ENCODE measurements around the gene DMAC2L. TPM values are rescaled to one million over a fixed set of nuclear protein-coding genes. Genes with fewer than 3 reads are reported as not detected.

Gene DMAC2L
- total RNA-seq, 1 experiment from 2014 or later = 15.4 TPM

DNA sequence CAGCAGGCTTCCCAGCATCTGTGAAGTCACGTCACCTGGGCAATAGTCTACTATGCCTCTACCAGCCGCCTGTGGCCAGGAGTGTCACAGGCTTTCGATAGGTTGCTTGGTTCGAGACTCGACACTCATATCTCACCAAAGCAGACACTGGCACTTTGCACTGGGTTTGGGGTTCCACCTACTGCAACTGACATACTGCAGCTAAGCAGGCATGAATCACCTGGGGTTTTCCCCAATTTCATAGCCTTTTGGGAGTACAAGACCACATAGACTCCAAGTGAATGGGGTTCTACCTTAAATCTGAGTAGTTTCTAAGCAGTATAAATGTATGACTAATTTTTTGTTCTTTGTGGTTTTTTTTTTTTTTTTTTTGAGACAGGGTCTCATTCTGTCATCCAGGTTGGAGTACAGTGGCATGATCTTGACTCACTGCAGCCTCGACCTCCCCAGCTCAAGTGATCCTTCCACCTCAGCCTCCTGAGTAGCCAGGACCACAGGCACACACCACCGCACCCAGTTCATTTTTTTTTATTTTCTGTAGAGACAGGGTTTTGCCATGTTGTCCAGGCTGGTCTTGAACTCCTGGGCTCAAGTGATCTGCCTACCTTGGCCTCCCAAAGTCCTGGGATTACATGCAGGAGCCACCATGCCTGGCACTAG, 32.1 kb downstream of the DMAC2L start:
- intact Hi-C loops (cut with micrococcal nuclease; ENCODE audit: unreplicated experiment) = loop anchor here (10.0 kb wide), 1 partner anchor 101 kb away; no protein-coding TSS in a partner anchor
- CTCF ChIA-PET = interaction anchor here (0.6 kb wide), 2 partner anchors 554 to 872 kb away, joined by 3 read pairs; no protein-coding TSS in a partner anchor

DNA sequence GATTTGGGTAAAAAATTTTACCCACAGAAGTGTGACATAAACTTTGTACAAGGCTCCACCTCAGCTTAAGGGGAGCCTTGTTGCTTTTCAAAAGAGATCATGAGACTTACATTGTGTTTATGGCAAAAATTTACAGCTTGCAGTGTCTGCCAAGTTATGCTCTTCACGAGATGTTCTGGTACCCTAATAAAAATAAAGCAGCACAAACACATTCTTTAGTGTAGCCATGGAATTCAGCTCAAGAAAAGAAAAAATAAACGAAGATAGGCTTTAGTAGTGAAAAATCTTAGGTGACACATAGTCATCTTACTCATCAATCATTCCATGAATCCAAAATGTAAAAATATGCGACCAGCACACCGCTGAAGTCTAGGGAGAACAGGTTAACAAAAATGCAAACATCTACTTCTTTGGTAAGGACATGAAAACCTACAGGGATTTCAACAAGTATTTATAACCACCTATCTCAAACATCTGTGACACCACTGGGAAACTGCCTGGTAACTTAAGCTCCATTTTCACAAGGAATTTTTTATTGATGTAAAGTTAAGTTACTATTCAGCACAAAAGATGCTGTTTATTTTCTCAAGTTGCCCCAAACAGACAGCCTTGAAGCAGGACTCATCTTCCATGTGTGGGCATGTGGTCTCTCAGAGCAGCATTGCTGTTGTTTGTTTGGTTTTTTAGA, 32.9 kb downstream of the DMAC2L start:
- intact Hi-C loops (cut with micrococcal nuclease; ENCODE audit: unreplicated experiment) = loop anchor here (10.0 kb wide), 1 partner anchor 100 kb away; no protein-coding TSS in a partner anchor
- Histone ChIP-seq H3K27ac (no peak overlapping the region), H3K4me3 (no peak overlapping the region), H3K9me2 (ENCODE audit: insufficient read depth) (no peaks in the 10 kb centered on the region), H3K4me1 (replicated peaks; ENCODE audit: insufficient read depth) (peaks cover 13% of the 10 kb centered on the region), H3K9me3 (ENCODE audit: insufficient read depth, low read depth) (peaks cover 4% of the 10 kb centered on the region; the same call in 1 of the 2 replicates), H3K4me2 (no peak overlapping the region), H3K79me2 (ENCODE audit: low read depth) (no peaks in the 10 kb centered on the region), H3F3A (ENCODE audit: insufficient read depth, low read depth) (no peaks in the 10 kb centered on the region), H4K20me1 (ENCODE audit: insufficient read depth) (no peaks in the 10 kb centered on the region), H3K27me3 (ENCODE audit: insufficient read depth, low read depth) (no peaks in the 10 kb centered on the region), H3K36me3 (ENCODE audit: low read depth) (no peaks in the 10 kb centered on the region), H2AFZ (no peak overlapping the region)
- no peak for TF ChIP-seq EZH2 (IDR thresholded peaks at IDR 0.05; ENCODE audit: low read depth)
- TF ChIP-seq, protein P1, sequence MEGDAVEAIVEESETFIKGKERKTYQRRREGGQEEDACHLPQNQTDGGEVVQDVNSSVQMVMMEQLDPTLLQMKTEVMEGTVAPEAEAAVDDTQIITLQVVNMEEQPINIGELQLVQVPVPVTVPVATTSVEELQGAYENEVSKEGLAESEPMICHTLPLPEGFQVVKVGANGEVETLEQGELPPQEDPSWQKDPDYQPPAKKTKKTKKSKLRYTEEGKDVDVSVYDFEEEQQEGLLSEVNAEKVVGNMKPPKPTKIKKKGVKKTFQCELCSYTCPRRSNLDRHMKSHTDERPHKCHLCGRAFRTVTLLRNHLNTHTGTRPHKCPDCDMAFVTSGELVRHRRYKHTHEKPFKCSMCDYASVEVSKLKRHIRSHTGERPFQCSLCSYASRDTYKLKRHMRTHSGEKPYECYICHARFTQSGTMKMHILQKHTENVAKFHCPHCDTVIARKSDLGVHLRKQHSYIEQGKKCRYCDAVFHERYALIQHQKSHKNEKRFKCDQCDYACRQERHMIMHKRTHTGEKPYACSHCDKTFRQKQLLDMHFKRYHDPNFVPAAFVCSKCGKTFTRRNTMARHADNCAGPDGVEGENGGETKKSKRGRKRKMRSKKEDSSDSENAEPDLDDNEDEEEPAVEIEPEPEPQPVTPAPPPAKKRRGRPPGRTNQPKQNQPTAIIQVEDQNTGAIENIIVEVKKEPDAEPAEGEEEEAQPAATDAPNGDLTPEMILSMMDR (conservative IDR thresholded peaks at IDR 0.05) = no peak
- no TSS peak for BruUV-seq (replicated peaks)
- POLR2A ChIA-PET (ENCODE audit: unreplicated experiment) = interaction anchor here (0.5 to 0.6 kb wide), 3 partner anchors 86 to 785 kb away, joined by 3 to 4 read pairs (median 3); no protein-coding TSS in a partner anchor
- CTCF ChIA-PET = interaction anchor here (0.6 kb wide), 2 partner anchors 554 to 872 kb away, joined by 3 read pairs; no protein-coding TSS in a partner anchor
- no peak for DNase-seq

More for the DNA sequence above, 32.1 kb downstream of the DMAC2L start:
- POLR2A ChIA-PET (ENCODE audit: unreplicated experiment) = interaction anchor here (0.6 kb wide), 1 partner anchor 1229 kb away, joined by 4 read pairs; no protein-coding TSS in a partner anchor
- no TSS peak for BruUV-seq (replicated peaks)
- H3K9me2 ChIP-seq (ENCODE audit: insufficient read depth) = no peaks in the 10 kb centered on the region
- no peaks in the 10 kb centered on the region for H3K27me3 ChIP-seq (ENCODE audit: insufficient read depth, low read depth)
- TF ChIP-seq, protein P1 (conservative IDR thresholded peaks at IDR 0.05) = no peak
- no peak overlapping the region for H2AFZ ChIP-seq
- H4K20me1 ChIP-seq (ENCODE audit: insufficient read depth) = no peaks in the 10 kb centered on the region
- no peaks in the 10 kb centered on the region for H3F3A ChIP-seq (ENCODE audit: insufficient read depth, low read depth)
- peaks cover 13% of the 10 kb centered on the region for H3K4me1 ChIP-seq (replicated peaks; ENCODE audit: insufficient read depth)
- H3K4me3 ChIP-seq = no peak overlapping the region
- H3K36me3 ChIP-seq (ENCODE audit: low read depth) = no peaks in the 10 kb centered on the region
- no peak overlapping the region for H3K27ac ChIP-seq
- H3K9me3 ChIP-seq (ENCODE audit: insufficient read depth, low read depth) = peaks cover 4% of the 10 kb centered on the region; the same call in 1 of the 2 replicates
- H3K79me2 ChIP-seq (ENCODE audit: low read depth) = no peaks in the 10 kb centered on the region
- DNase-seq = no peak
- H3K4me2 ChIP-seq = no peak overlapping the region

DNA sequence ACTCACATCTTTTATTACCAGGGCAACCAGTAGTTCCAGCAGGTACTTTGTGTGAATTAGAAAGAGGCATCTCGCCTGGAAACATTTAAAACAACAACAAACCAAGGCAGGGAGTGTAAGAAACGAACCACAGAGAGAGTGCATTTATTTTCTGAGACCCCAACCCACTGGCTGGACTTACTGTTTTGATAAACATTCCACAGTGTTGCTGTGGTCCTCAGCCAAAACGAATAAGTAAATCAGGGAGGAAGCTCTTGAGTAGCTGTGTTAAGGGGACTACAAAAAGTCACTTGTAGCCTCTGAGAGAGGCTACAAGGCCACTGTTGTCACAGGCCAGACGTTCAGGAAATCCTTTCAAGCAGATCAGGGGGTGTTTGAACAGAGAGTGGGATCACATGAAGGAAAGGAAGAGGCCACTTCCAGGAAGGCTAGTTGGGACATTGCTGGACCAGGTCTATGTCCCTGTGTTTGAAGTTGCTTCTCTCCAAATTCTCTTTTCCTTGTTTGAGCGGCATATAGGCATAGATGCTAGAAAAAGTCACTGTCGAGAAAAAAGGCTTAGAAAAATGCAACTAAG, 33.8 kb downstream of the DMAC2L start:
- peaks cover 13% of the 10 kb centered on the region for H3K4me1 ChIP-seq (replicated peaks; ENCODE audit: insufficient read depth)
- H3K9me2 ChIP-seq (ENCODE audit: insufficient read depth) = no peaks in the 10 kb centered on the region
- CTCF ChIA-PET = no interaction called here
- H4K20me1 ChIP-seq (ENCODE audit: insufficient read depth) = no peaks in the 10 kb centered on the region
- POLR2A ChIA-PET (ENCODE audit: unreplicated experiment) = no interaction called here
- no peak overlapping the region for H3K4me3 ChIP-seq
- no peak overlapping the region for H3K4me2 ChIP-seq
- H3K79me2 ChIP-seq (ENCODE audit: low read depth) = no peaks in the 10 kb centered on the region
- DNase-seq = no peak
- BruUV-seq (replicated peaks) = no TSS peak
- no peaks in the 10 kb centered on the region for H3F3A ChIP-seq (ENCODE audit: insufficient read depth, low read depth)
- peaks cover 4% of the 10 kb centered on the region; the same call in 1 of the 2 replicates for H3K9me3 ChIP-seq (ENCODE audit: insufficient read depth, low read depth)
- intact Hi-C loops (cut with micrococcal nuclease; ENCODE audit: unreplicated experiment) = loop anchor here (10.0 kb wide), 1 partner anchor 99 kb away; no protein-coding TSS in a partner anchor
- no peak for TF ChIP-seq EZH2 (IDR thresholded peaks at IDR 0.05; ENCODE audit: low read depth)
- TF ChIP-seq, protein P1 (conservative IDR thresholded peaks at IDR 0.05) = no peak
- no peaks in the 10 kb centered on the region for H3K27me3 ChIP-seq (ENCODE audit: insufficient read depth, low read depth)
- no peak overlapping the region for H2AFZ ChIP-seq
- no peaks in the 10 kb centered on the region for H3K36me3 ChIP-seq (ENCODE audit: low read depth)
- no peak overlapping the region for H3K27ac ChIP-seq
